ENCODE data around the gene COP1. TPM values are rescaled to one million over a fixed set of nuclear protein-coding genes. Genes with fewer than 3 reads are reported as not detected.

COP1 gene
- total RNA-seq, 1 experiment from 2014 or later = 33.1 TPM

DNA sequence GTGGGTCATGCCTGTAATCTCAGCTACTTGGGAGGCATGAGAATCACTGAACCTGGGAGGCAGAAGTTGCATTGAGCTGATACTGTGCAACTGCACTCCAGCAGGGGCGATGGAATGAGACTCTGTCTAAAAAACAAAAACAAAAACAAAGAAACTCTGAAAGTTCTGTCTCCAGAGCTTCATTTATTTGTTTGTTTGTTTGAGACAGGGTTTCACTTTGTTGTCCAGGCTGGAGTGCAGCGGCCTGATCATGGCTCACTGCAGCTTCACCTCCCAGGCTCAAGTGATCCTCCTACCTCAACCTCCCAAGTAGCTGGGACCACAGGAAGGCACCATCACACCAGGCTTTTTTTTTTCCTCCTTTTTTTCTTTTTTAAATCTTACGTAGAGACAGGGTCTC, 271.9 kb downstream of the COP1 start:
- no peaks in the 10 kb centered on the region for H3K9me2 ChIP-seq (ENCODE audit: insufficient read depth)
- BruUV-seq (replicated peaks) = no TSS peak
- H3K27me3 ChIP-seq (ENCODE audit: insufficient read depth, low read length) = no peaks in the 10 kb centered on the region
- no peak overlapping the region for H2AFZ ChIP-seq (ENCODE audit: low read depth, low read length, poor library complexity, severe bottlenecking)
- H3K9me3 ChIP-seq (ENCODE audit: control insufficient read depth in 1 of 2, insufficient read depth in 1 of 2, low read depth in 1 of 2, low read length in 2 of 2) = no peaks in the 10 kb centered on the region
- ATAC-seq (no peak), DNase-seq (ENCODE audit: low read depth, low spot score) (no peak)
- TF ChIP-seq ZNF274 (IDR thresholded peaks at IDR 0.05; ENCODE audit: low read depth, low read length) (no peak), YY1 (IDR thresholded peaks at IDR 0.05; ENCODE audit: extremely low read depth, insufficient replicate concordance, low read depth, low read length) (no peak), REST (IDR thresholded peaks at IDR 0.05; ENCODE audit: low read depth) (no peak)
- TF ChIP-seq, protein P1, sequence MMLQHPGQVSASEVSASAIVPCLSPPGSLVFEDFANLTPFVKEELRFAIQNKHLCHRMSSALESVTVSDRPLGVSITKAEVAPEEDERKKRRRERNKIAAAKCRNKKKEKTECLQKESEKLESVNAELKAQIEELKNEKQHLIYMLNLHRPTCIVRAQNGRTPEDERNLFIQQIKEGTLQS (IDR thresholded peaks at IDR 0.05) = no peak
- H4K20me1 ChIP-seq (ENCODE audit: insufficient read depth) = no peaks in the 10 kb centered on the region
- intact Hi-C loops (cut with micrococcal nuclease) = no loop called here
- POLR2A ChIA-PET = no interaction called here
- CTCF ChIA-PET = no interaction called here
- H3K4me2 ChIP-seq (ENCODE audit: low read length) = no peak overlapping the region
- RAD21 ChIA-PET (ENCODE audit: low non-redundant PET in 1 of 2, low total read pairs in 2 of 2, uncharacterized antibody in 2 of 2, unreplicated experiment in 2 of 2) = no interaction called here
- peaks cover 2 to 3% of the 10 kb centered on the region in 2 experiments; a peak in 1 of 4 replicates for H3K36me3 ChIP-seq (ENCODE audit: control insufficient read depth in 1 of 2, insufficient read depth in 2 of 2, low read length in 2 of 2)
- no peaks in the 10 kb centered on the region for H3K79me2 ChIP-seq (ENCODE audit: insufficient read depth, low read length)
- no peaks in the 10 kb centered on the region for H3K4me1 ChIP-seq (ENCODE audit: control insufficient read depth in 1 of 2, insufficient read depth in 2 of 2, low read length in 2 of 2)
- no peak overlapping the region for H3K27ac ChIP-seq (ENCODE audit: low read depth, low read length)
- no peak overlapping the region for H3K9ac ChIP-seq (ENCODE audit: low read length)
- H3K4me3 ChIP-seq (replicated peaks in 1 of 2; ENCODE audit: low read depth in 1 of 2, low read length in 2 of 2) = no peak overlapping the region

- Histone ChIP-seq H3K4me3 (replicated peaks in 1 of 2; ENCODE audit: low read depth in 1 of 2, low read length in 2 of 2) (no peak overlapping the region), H3K27me3 (ENCODE audit: insufficient read depth, low read length) (no peaks in the 10 kb centered on the region), H4K20me1 (ENCODE audit: insufficient read depth) (no peaks in the 10 kb centered on the region), H3K4me2 (ENCODE audit: low read length) (no peak overlapping the region), H3K9me3 (ENCODE audit: control insufficient read depth in 1 of 2, insufficient read depth in 1 of 2, low read depth in 1 of 2, low read length in 2 of 2) (no peaks in the 10 kb centered on the region), H3K9me2 (ENCODE audit: insufficient read depth) (no peaks in the 10 kb centered on the region), H3K79me2 (ENCODE audit: insufficient read depth, low read length) (no peaks in the 10 kb centered on the region), H2AFZ (ENCODE audit: low read depth, low read length, poor library complexity, severe bottlenecking) (no peak overlapping the region), H3K36me3 (ENCODE audit: control insufficient read depth in 1 of 2, insufficient read depth in 2 of 2, low read length in 2 of 2) (no peaks in the 10 kb centered on the region), H3K4me1 (ENCODE audit: control insufficient read depth in 1 of 2, insufficient read depth in 2 of 2, low read length in 2 of 2) (no peaks in the 10 kb centered on the region), H3K9ac (ENCODE audit: low read length) (no peak overlapping the region), H3K27ac (ENCODE audit: low read depth, low read length) (no peak overlapping the region)
- POLR2A ChIA-PET = no interaction called here
- RAD21 ChIA-PET (ENCODE audit: low non-redundant PET in 1 of 2, low total read pairs in 2 of 2, uncharacterized antibody in 2 of 2, unreplicated experiment in 2 of 2) = no interaction called here
- no peak for TF ChIP-seq SIN3A (IDR thresholded peaks at IDR 0.05; ENCODE audit: low read depth)
- no peak for TF ChIP-seq ZFX (IDR thresholded peaks at IDR 0.05)
- no peak for TF ChIP-seq REST (IDR thresholded peaks at IDR 0.05; ENCODE audit: low read depth)
- TF ChIP-seq RAD21 (IDR thresholded peaks at IDR 0.05; ENCODE audit: low read depth) = no peak
- TF ChIP-seq YY1 (IDR thresholded peaks at IDR 0.05; ENCODE audit: extremely low read depth, insufficient replicate concordance, low read depth, low read length) = no peak
- CTCF ChIA-PET = no interaction called here
- DNase-seq (ENCODE audit: low read depth, low spot score) (no peak), ATAC-seq (no peak)
- intact Hi-C loops (cut with micrococcal nuclease) = no loop called here
- BruUV-seq (replicated peaks) = no TSS peak
Observed at GRCh38 chr1:175933801-175934200, 273.3 kb downstream of the COP1 start.

Measured in HCT116 (cell line).